GM12878 (cell line): ENCODE data around the gene TDRD9. TPM values are rescaled to one million over a fixed set of nuclear protein-coding genes. Genes with fewer than 3 reads are reported as not detected.

Experiments used
- ATAC-seq: fragments of 200-7000 bp; cut with Tn5 transposase; 3 replicates; pipeline ENCODE4 v1.9.1; 2020; ENCODE audit warnings: mild to moderate bottlenecking, moderate library complexity
- BruUV-seq: library from RNA; stranded (reverse); fragments of 400-500 nt; replicated peaks from 2 replicates; lab custom pipeline; 2021; lab: Mats Ljungman, UMichigan
- CTCF ChIA-PET: fragments of 300-600 bp; sonication (Branson Sonifier 250); formaldehyde crosslinking; extraction: SDS; loops from one replicate; lab custom pipeline; 2021; ENCODE audit warnings: inconsistent platforms; lab: Yijun Ruan, JAX
- POLR2A ChIA-PET: fragments of 350-600 bp; formaldehyde crosslinking; extraction: SDS; loops from one replicate; lab custom pipeline; 2021; ENCODE audit warnings: inconsistent platforms; lab: Charles Lee
- RAD21 ChIA-PET: fragments of 300-600 bp; sonication (Branson Sonifier 250); formaldehyde crosslinking; loops from one replicate; lab custom pipeline; 2023; ENCODE audit warnings: antibody characterized with exemption; ENCODE audit not compliant: unreplicated experiment; lab: Charles Lee
- SMC1A ChIA-PET: fragments of 300-600 bp; sonication (Branson Sonifier 250); formaldehyde crosslinking; loops from one replicate; lab custom pipeline; 2023; ENCODE audit not compliant: unreplicated experiment, uncharacterized antibody; lab: Charles Lee
- DNase-seq: peaks from one replicate; pipeline ENCODE4 v3.0.0-alpha.2; 2011; ENCODE audit warnings: low read depth, low spot score
- FAIRE-seq: peaks from 3 replicates; lab custom pipeline; 2011; peaks lifted over from hg19 to GRCh38; lab: Jason Lieb, UNC
- H2AFZ ChIP-seq: 2 replicates; pipeline ENCODE4 v1.6.0; 2011; ENCODE audit warnings: low read depth, low read length, control low read depth; ENCODE audit not compliant: control insufficient read depth
- H3K27ac ChIP-seq: 2 replicates; pipeline ENCODE4 v1.5.1; 2011; ENCODE audit warnings: control low read depth; ENCODE audit not compliant: control insufficient read depth, insufficient read depth
- H3K27me3 ChIP-seq, 2 experiments: replicated peaks in 1 of 2; 2 replicates each; pipeline versions ENCODE4 v1.6.0 to v1.6.1; 2011; ENCODE audit warnings: low read length in 1 of 2; ENCODE audit not compliant: control insufficient read depth in 2 of 2, insufficient read depth in 2 of 2
- H3K36me3 ChIP-seq, 2 experiments: 2 replicates each; pipeline ENCODE4 v1.5.1; 2011; ENCODE audit warnings: low read length in 1 of 2; ENCODE audit not compliant: control insufficient read depth in 2 of 2, insufficient read depth in 2 of 2
- H3K4me1 ChIP-seq: 2 replicates; pipeline ENCODE4 v1.6.1; 2011; ENCODE audit warnings: mild to moderate bottlenecking, low read length, moderate library complexity, mixed read lengths; ENCODE audit not compliant: control insufficient read depth, insufficient read depth
- H3K4me2 ChIP-seq: 2 replicates; pipeline ENCODE4 v1.6.0; 2011; ENCODE audit warnings: control low read depth; ENCODE audit not compliant: control insufficient read depth, insufficient read depth
- H3K4me3 ChIP-seq: fragments of 200-600 bp; sonication (generic); 2 replicates; pipeline ENCODE4 v1.5.1; 2016
- H3K79me2 ChIP-seq: 2 replicates; pipeline ENCODE4 v1.6.0; 2011; ENCODE audit warnings: low read length; ENCODE audit not compliant: control insufficient read depth, insufficient read depth
- H3K9ac ChIP-seq: 2 replicates; pipeline ENCODE4 v1.8.0; 2011; ENCODE audit warnings: low read length, control low read depth, mixed read lengths; ENCODE audit not compliant: control insufficient read depth, insufficient read depth
- H3K9me3 ChIP-seq: replicated peaks from 3 replicates; pipeline ENCODE4 v1.5.1; 2011; ENCODE audit warnings: mild to moderate bottlenecking, low read length; ENCODE audit not compliant: control insufficient read depth, insufficient read depth
- H4K20me1 ChIP-seq: 2 replicates; pipeline ENCODE4 v1.6.0; 2011; ENCODE audit not compliant: control insufficient read depth, insufficient read depth
- BCLAF1 ChIP-seq: fragments of 450-650 bp; IDR thresholded peaks from 2 replicates; pipeline ENCODE4 v1.6.1; 2017; ENCODE audit warnings: antibody characterized with exemption, mild to moderate bottlenecking, moderate library complexity
- CBFB ChIP-seq: IDR thresholded peaks from 2 replicates; pipeline ENCODE4 v1.6.1; 2016; ENCODE audit warnings: antibody characterized with exemption, low read depth
- CEBPZ ChIP-seq: fragments of 150-350 bp; IDR thresholded peaks from 2 replicates; pipeline ENCODE4 v1.6.1; 2016; ENCODE audit warnings: low read depth, low read length
- DPF2 ChIP-seq: fragments of 450-650 bp; IDR thresholded peaks from 2 replicates; pipeline ENCODE4 v1.6.1; 2017; ENCODE audit warnings: mild to moderate bottlenecking
- FOXM1 ChIP-seq: IDR thresholded peaks from 2 replicates; pipeline ENCODE4 v1.6.1; 2012; ENCODE audit warnings: low read depth, mild to moderate bottlenecking, inconsistent platforms, low read length, moderate library complexity
- MEF2B ChIP-seq: fragments of 450-650 bp; IDR thresholded peaks from 2 replicates; pipeline ENCODE4 v1.6.1; 2018; ENCODE audit warnings: mild to moderate bottlenecking, moderate library complexity; ENCODE audit not compliant: partially characterized antibody, poor library complexity, severe bottlenecking
- PML ChIP-seq: IDR thresholded peaks from 2 replicates; pipeline ENCODE4 v1.6.1; 2012; ENCODE audit warnings: low read length, inconsistent platforms
- RAD51 ChIP-seq: fragments of 450-650 bp; IDR thresholded peaks from 2 replicates; pipeline ENCODE4 v1.6.1; 2016; ENCODE audit warnings: moderate library complexity, mild to moderate bottlenecking, inconsistent platforms
- REST ChIP-seq: IDR thresholded peaks from 2 replicates; pipeline ENCODE4 v1.6.1; 2012; ENCODE audit warnings: mild to moderate bottlenecking, low read depth, low read length
- TAF1 ChIP-seq: IDR thresholded peaks from 2 replicates; pipeline ENCODE4 v1.6.1; 2011; ENCODE audit warnings: mild to moderate bottlenecking, low read depth, low read length, borderline replicate concordance
- ZBED1 ChIP-seq: IDR thresholded peaks from 2 replicates; pipeline ENCODE4 v1.6.1; 2016; ENCODE audit warnings: borderline replicate concordance
- ZZZ3 ChIP-seq: IDR thresholded peaks from 2 replicates; pipeline ENCODE4 v1.6.1; 2011; ENCODE audit warnings: low read depth; ENCODE audit not compliant: control insufficient read depth, insufficient read length
- WGBS: methylation state at CpG from one replicate; pipeline ENCODE4 v1.1.6; 2016; ENCODE audit warnings: low lambda C conversion rate; ENCODE audit not compliant: insufficient replicate concordance, insufficient coverage; ENCODE audit errors: missing lambda C conversion rate; 5-methylcytosine and 5-hydroxymethylcytosine counted together
- in situ Hi-C: fragments of 300-500 bp; cut with MboI; formaldehyde crosslinking; loops from 9 replicates; pipeline ENCODE4 v1.14.3; 2018; ENCODE audit warnings: mixed read lengths
- intact Hi-C: fragments of 100-400 bp; cut with micrococcal nuclease; formaldehyde crosslinking; loops from one replicate; pipeline ENCODE4 v1.14.2; 2022; ENCODE audit not compliant: unreplicated experiment
- polyA plus RNA-seq, 11 experiments: library from polyadenylated mRNA; depleted of rRNA in 4 of 11; unstranded in 6 of 11; stranded (reverse) in 5 of 11; fragments of >200 nt; fragmentation: Nextera tagmentation in 4 of 11; fragmentation: Illumina TruSeq in 1 of 11; extraction: Ambion mirVana in 4 of 11; extraction: Trizol in 1 of 11; gene quantifications; 1 replicate in 1 of 11; 2 replicates in 10 of 11; pipeline versions ENCODE4 v1.2.1 to v1.2.3, GENCODE V29; 2011 to 2016; ENCODE audit warnings: inconsistent platforms in 2 of 11, missing spikeins in 2 of 11, low read depth in 1 of 11
- total RNA-seq, 4 experiments: library from RNA; depleted of rRNA in 3 of 4; stranded (reverse); fragments of >200 nt in 3 of 4; fragmentation: Illumina TruSeq in 1 of 4; extraction: Trizol in 1 of 4; gene quantifications; 2 replicates each; pipeline versions ENCODE4 v1.2.1 to v1.2.3, GENCODE V29; 2013 to 2021

TDRD9 gene
- total and polyA plus RNA-seq, 10 of the 15 experiments (the other 5 are each of a cell fraction or from before 2014, with no cell fraction given): 0.12 TPM; not detected in 9

- TF ChIP-seq BCLAF1: no peak
Observed at GRCh38 chr14:104047761-104048160, 119.5 kb downstream of the TDRD9 start (continued).

GRCh38 chr14:104048758-104049507 lies 120.7 kb downstream of the TDRD9 start:
- intact Hi-C loops: no loop called here
- in situ Hi-C loops: no loop called here
- DNase-seq (no peak), FAIRE-seq (no peak), ATAC-seq (peak; percentile 54)
- ChIA-PET SMC1A (interaction anchor here (0.6 kb wide), 1 partner anchor 11 kb away, joined by 3 read pairs; no protein-coding TSS in a partner anchor), CTCF (interaction anchor here (0.9 kb wide), 1 partner anchor 880 kb away, joined by 3 read pairs; no protein-coding TSS in a partner anchor), POLR2A (no interaction called here), RAD21 (no interaction called here)
- Histone ChIP-seq H3K4me2 (peak overlapping the region; percentile 33; the same call in 1 of the 2 replicates), H4K20me1 (no peaks in the 10 kb centered on the region), H2AFZ (peak overlapping the region; percentile 29; the same call in 1 of the 2 replicates), H3K36me3 (no peaks in the 10 kb centered on the region), H3K4me1 (no peaks in the 10 kb centered on the region; the same call in 1 of the 2 replicates), H3K4me3 (no peak overlapping the region), H3K79me2 (no peaks in the 10 kb centered on the region), H3K9ac (no peak overlapping the region), H3K27ac (no peak overlapping the region), H3K9me3 (no peaks in the 10 kb centered on the region), H3K27me3 (peaks cover 0 to 2% of the 10 kb centered on the region in 2 experiments; a peak in 2 of 4 replicates)
- WGBS: 43% methylated on average over 2 of the region's 2 CpGs
- BruUV-seq: no TSS peak
- TF ChIP-seq PML (no peak), REST (no peak), MEF2B (no peak), TAF1 (no peak), CEBPZ (no peak), FOXM1 (no peak), DPF2 (no peak), ZBED1 (no peak), ZZZ3 (no peak), RAD51 (no peak), CBFB (no peak)
